DMS53 treated with DMSO at 0.1 percent for 48 hours (cell line): ENCODE data around the gene SLC6A4.
A peak's percentile ranks its signal among the peaks of the same experiment; 100 is the strongest.
"Not testable (repeated sequence)": the region's sequence is repeated elsewhere in the genome, so short reads cannot be mapped to it uniquely, and the experiment has no call there.

Experiments used
- DNase-seq: peaks from one replicate; lab custom pipeline; 2025; ENCODE audit not compliant: unreplicated experiment; lab: John Stamatoyannopoulos, UW

The SLC6A4 gene

GRCh38 chr17:30239089-30239462, 3.6 kb upstream of the SLC6A4 start:
- no peak for DNase-seq

- peak; percentile 18 for DNase-seq
Observed at GRCh38 chr17:30238387-30239088, 3.0 kb upstream of the SLC6A4 start.

GRCh38 chr17:30238003-30238344, 2.5 kb upstream of the SLC6A4 start:
- DNase-seq: no peak

- no peak for DNase-seq
Observed at GRCh38 chr17:30237296-30238002, 2.0 kb upstream of the SLC6A4 start.

GRCh38 chr17:30236766-30237165, 1.3 kb upstream of the SLC6A4 start:
- no peak for DNase-seq

- DNase-seq: no peak
Observed at GRCh38 chr17:30236297-30236624, 764 bp upstream of the SLC6A4 start.

GRCh38 chr17:30234964-30235363, 533 bp downstream of the SLC6A4 start:
- peak; percentile 23 for DNase-seq

GRCh38 chr17:30234296-30234695, 1.2 kb downstream of the SLC6A4 start:
- no peak for DNase-seq

- no peak for DNase-seq
Observed at GRCh38 chr17:30232824-30233427, 2.6 kb downstream of the SLC6A4 start.

- no peak for DNase-seq
Observed at GRCh38 chr17:30232015-30232823, 3.3 kb downstream of the SLC6A4 start.

- DNase-seq: no peak
Observed at GRCh38 chr17:30230596-30231125, 4.8 kb downstream of the SLC6A4 start.

- not testable (repeated sequence) for DNase-seq
Observed at GRCh38 chr17:30230009-30230408, 5.5 kb downstream of the SLC6A4 start.

- DNase-seq: no peak
Observed at GRCh38 chr17:30229012-30229411, 6.5 kb downstream of the SLC6A4 start.

GRCh38 chr17:30228011-30228410, 7.5 kb downstream of the SLC6A4 start:
- no peak for DNase-seq

GRCh38 chr17:30226878-30227277, 8.6 kb downstream of the SLC6A4 start:
- DNase-seq: no peak

- DNase-seq: no peak
Observed at GRCh38 chr17:30225919-30226553, 9.5 kb downstream of the SLC6A4 start.

GRCh38 chr17:30225112-30225511, 10.4 kb downstream of the SLC6A4 start:
- no peak for DNase-seq

GRCh38 chr17:30224419-30224960, 11.0 kb downstream of the SLC6A4 start:
- DNase-seq: no peak

- DNase-seq: no peak
Observed at GRCh38 chr17:30222721-30223175, 12.7 kb downstream of the SLC6A4 start.

- no peak for DNase-seq
Observed at GRCh38 chr17:30222251-30222650, 13.2 kb downstream of the SLC6A4 start.

- DNase-seq: no peak
Observed at GRCh38 chr17:30221346-30221745, 14.2 kb downstream of the SLC6A4 start.
